GM21717 (cell line): ENCODE results near the gene ADCYAP1.

Experiments
- ATAC-seq: cut with Tn5 transposase; IDR thresholded peaks from one replicate; pipeline ENCODE4 v1.9.1; 2021; ENCODE audit warnings: mild to moderate bottlenecking, moderate library complexity; ENCODE audit not compliant: unreplicated experiment

ADCYAP1 gene

GRCh38 chr18:908758-909724 lies 4.4 kb downstream of the ADCYAP1 start:
- ATAC-seq, result no peak

DNA sequence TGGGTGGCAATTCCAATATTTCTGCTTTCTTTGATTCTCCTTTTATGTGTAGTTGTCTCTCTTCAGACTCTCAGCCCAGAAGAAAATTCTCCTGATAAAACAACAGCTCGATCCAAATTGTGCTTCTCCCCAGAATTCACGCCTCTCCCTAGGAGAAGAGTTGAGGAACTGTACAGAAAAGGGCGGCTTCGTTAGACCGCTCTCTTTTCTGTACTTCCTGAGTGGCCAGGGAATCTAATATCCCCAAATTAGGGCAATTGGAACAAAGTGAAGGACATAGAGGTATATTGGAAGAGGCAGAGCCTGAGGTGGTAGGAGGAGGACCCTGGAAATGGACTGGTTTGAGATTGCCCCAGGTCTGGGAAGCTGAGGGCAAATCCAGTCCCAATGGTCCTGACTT lies 5.6 kb downstream of the ADCYAP1 start:
- ATAC-seq, result no peak

DNA sequence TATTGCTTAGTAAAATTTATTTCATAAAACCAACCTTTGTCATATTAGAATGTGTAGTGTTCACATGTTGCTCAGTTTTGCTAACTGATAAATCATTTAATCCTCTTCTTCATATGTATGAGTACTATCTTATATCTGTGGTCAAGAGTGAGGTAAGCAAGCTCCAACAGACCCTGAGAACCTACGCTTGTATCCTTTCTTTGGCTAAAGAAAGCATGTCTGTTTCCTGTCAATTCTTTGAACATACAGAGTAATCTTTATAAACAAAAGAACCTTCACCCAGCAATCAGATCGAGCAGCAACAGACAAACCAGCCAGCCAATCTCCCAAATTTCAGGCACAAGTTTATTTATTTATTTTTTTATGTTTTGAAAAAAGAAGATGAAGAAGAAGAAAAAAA lies 6.4 kb downstream of the ADCYAP1 start:
- ATAC-seq, result no peak

DNA sequence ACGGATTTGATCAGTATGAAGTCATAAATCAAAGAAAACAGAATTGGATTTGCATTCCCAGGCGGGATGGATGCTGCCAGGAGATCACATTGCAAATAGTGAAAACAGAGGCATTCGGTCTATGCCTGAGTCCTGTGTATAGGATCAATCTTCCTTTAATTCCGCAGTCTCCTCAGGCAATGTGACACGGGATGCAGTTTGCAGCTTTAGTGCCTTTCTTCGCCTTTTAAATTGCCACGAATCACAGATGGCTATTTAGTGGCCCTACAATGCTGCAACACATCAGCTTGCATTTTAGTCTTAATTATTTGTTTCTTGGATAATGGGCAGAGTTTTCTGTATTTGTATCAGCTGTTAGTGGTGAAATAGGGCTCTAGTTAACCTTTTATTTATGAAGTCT lies 6.8 kb downstream of the ADCYAP1 start:
- no peak for ATAC-seq

DNA sequence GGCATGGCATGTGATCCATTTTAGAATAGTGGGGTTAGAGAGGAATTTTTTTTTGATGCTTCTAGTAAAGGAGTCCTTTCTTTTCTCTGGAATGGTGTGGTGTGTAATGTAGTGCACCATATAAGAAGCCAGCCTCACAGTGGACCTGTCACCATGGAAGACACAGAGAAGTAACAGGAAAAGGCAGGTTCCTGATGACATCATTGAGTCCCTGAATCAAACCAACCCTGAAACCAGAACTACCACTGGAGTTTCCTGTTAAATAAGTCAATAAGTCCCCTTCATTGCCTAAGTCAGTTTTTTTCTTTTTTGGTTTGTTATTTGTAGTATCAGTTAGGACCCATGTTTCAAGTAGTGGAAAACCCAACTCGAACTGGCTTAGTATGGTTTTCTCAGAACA lies 11.9 kb downstream of the ADCYAP1 start:
- ATAC-seq, result no peak

GRCh38 chr18:919078-919477 lies 14.4 kb downstream of the ADCYAP1 start:
- ATAC-seq, result no peak

GRCh38 chr18:923144-923866 lies 18.6 kb downstream of the ADCYAP1 start:
- ATAC-seq, result no peak

DNA sequence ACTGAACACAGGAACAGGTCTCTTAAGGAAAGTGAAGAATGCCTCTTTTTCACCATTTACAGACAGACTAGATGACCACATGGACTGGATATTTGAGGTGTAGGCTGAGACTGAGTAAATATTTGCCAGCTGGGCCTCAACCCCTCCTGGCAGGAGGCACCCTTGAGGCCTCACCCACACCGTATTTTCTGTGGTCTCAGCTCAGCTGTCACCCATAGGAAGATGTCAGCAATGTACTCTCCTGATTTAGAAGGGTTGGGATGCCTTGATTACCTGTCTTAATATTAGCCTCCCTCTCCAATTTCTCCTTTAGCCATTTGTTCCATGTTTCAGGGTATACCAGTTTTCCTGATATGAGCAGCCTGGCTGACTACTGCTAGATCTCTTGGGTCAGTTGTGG lies 20.3 kb downstream of the ADCYAP1 start:
- no peak for ATAC-seq

DNA sequence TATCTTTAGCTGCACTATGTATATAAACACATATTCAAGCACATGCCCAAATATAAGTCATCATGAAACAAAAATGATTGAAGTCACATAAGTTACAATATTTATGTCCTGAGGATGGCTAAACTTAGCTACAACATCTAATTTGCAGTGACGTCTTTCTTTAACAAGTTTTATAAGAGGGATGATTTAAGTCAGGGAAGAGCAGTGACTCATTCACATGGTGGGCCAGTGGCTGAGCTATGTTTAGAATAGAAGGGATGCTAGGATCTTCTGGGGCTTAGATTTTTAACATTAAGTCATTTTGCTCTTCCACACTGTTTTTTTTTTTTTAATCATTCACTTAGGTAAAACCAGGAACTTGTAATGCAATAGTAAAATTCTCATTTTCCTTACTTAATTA lies 22.3 kb downstream of the ADCYAP1 start:
- no peak for ATAC-seq

DNA sequence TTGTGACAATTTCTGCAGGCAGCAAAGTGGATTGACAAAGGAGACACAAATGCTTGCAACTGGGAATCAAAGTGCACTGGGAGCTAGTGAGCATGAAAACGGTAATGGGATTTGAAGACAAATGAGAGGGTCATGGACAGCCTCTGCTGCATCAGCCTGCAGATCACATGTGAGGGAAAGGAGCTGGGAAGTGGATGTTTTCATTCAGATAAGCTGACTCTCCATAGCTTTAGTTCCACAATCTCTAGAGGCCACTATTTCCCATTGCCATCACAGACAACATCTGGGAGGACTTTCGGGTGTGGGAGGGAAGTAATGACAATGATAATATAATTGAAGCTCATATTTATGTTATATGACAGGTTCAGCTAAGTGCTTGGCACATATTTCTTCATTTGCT lies 28.4 kb downstream of the ADCYAP1 start:
- no peak for ATAC-seq

DNA sequence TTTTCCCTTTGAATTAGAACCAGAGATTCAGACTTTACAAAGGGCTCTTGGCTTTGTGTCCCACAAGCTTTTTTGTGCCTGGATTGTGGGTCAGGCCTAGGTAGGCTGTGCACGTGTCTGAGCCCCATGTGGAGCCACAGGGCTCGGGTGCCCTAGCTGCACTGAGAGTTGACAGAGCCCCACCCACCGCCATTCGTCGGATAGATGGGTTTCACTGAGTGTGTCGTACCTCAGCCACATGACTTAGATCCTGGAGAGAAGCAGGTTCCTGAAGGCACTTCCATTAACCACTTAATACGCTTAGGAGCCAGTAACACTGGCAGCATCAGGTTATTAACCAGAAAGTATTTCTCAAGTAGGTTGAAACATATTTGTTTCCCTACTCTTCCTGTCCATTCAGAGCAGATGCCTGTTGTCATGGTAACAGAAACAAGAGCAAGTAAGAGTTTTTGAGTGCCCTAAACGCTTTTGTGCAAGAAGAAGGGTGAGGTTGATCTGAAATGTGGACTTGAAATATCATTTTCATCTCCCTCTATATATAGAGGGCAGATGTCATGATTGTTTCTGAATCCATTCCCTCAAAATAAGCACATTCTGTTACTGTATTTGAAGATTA lies 30.0 kb downstream of the ADCYAP1 start:
- ATAC-seq, result no peak

DNA sequence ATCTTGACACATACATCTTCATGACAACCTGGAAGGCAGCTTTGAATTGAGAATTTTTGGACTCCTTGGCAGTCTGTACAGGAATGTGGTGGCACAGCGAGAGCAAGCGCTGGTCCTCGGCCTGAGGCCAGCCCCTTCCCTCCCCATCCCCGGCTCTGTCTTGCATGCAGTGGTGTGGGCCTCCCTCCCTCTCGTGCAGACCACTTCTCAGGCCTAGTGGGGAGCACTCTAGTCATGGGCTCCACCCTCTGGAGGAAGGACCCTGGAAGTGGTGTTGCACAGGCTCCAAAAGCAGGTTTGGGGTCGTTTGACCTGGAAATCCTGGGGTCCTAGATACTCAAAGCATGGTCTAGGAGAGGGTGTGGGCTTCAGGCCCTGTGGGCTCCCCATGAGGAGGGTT lies 32.3 kb downstream of the ADCYAP1 start:
- ATAC-seq, result no peak

- no peak for ATAC-seq
Observed at GRCh38 chr18:939166-939565, 34.5 kb downstream of the ADCYAP1 start.

GRCh38 chr18:939958-940357 lies 35.3 kb downstream of the ADCYAP1 start:
- ATAC-seq, result no peak

DNA sequence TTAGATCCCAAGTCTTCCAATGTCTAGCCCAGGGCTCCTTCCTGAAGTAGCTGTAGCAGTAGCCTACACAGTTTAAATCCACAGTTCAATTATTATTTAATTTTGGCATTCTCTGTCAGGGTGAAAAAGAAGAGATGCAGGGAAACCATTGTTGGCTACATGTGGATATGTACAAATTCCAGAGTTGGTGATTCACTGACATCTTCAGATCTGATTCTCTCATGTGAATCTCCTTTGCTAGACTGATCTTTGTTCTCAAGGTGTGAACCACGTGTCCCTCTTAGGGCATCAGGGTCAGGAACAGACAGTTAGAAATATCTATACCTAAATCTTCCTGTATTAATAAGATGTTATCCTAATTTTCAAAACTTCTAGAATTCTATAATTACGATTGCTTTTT lies 36.7 kb downstream of the ADCYAP1 start:
- no peak for ATAC-seq

DNA sequence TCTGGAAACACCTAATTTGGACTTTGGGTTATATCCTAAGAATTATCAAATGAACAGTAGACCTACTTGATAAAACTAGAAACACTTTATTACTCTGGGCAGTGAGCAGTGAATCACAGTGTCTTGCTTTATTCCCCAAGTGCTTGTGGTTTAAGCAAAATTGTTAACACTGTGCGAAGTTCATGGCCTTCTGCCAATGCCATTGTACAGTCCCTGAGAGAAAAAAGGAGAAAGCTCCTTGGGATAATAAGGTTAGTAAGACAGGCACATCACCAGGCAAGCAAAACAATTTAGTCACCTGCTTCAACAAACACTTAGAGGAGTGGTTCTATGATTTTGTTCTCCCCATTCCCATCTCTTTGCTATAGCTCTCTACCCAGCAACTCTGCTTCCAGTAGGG lies 39.8 kb downstream of the ADCYAP1 start:
- ATAC-seq, result no peak

DNA sequence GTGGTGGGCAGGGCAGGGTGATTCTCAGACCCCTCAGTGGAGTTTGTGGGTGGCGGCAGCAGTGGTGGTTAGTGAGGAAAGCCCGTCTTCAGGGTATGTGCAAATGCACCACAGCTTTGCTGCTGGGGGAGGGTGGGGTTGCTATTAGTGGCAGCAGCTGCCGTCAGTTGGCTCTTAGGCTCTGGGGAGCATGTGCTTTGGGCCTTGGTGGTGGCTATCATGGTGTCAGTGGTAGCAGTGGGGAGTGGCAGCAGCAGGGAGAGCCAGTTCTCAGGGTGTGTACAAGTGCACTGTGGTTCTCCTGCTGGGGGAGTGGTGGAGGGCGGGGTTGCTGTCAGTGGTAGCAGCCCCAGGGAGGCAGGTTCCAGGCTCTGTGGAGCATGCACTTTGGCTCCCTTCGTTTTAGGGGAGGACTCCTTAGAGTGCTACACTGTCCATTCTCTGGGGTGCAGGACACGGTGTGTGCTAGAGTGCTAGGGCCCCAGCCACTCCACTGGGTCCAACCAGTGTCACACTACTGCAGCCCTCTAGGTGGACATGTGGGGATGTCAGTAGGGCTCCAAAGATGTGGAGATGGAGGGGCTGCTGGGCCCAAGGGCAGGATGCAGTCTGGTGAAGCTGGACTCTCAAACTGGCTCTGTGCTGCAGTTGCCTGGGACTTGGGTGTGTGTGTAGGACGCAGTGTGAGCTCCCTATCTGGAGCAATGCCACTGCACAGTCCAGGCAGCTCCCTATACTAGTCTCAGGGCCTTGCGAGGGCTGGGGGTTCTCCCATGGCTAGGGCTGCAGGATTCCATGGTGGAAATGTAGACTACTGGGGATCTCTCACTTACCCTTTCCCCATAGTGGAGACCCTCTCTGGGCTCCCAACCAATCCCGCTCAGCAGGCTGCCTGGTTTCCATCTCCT lies 45.3 kb downstream of the ADCYAP1 start:
- ATAC-seq, result no peak

- ATAC-seq, result no peak
Observed at GRCh38 chr18:950882-951495, 46.3 kb downstream of the ADCYAP1 start.

DNA sequence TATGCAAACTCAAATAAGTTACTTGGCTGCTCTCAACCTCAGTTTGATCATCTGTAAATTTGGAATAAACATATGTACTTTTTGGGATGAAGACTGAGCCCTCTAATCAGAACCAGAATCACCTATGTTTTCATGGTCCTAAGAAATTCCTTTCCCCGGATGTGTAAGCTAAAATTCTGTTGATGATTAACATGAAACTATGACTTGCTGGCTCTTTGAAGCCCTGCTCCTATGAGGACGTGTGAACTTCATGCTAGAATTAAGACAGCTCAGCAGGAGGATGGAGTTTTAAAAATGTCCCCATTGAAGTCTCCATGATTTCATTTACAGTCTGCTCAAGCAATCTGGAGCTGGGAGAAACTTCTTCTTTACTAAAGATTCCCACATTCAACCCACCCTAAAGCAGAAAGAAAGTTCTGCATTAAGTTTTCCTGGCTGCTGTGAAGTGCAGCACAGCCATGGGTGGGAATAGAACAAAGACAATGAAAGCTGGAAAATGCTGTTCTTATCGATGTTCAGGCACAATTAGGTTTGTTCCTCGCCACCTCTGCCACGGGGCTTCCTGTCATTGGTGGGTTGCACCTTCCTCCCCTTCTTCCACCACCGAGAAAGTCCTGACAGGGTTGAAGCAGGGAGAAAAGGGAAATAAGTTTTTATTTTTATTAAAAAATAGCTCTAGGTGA lies 50.9 kb downstream of the ADCYAP1 start:
- no peak for ATAC-seq

GRCh38 chr18:957829-958228 lies 53.2 kb downstream of the ADCYAP1 start:
- ATAC-seq, result no peak
